ENCODE data around the gene TSPAN31. TPM values are rescaled to one million over a fixed set of nuclear protein-coding genes. Genes with fewer than 3 reads are reported as not detected.

TSPAN31 gene
- total RNA-seq, 1 donor from 2014 or later: 39.9 TPM

DNA sequence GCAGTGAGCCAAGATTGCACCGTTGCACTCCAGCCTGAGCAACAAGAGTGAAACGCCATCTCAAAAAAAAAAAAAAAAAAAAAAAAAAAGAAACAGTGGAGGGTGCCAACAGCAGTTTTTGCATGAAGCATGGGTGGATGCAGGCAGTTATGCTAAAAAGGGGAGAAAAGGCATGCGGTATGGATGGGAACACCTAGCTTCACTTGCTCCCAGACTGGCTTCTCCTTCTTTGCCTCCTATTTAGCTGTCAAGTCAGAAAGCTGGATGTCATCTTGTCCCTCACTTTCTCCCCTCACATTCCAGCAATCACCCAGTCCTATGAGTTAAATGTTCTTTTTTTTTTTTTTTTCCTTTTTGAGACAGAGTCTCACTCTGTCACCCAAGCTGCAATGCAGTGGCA, 30.2 kb downstream of the TSPAN31 start:
- Histone ChIP-seq H3K27ac (no peak overlapping the region), H3K36me3 (peaks cover 9% of the 10 kb centered on the region), H3K4me1 (peaks cover 18% of the 10 kb centered on the region), H3K4me3 (no peak overlapping the region), H3K27me3 (no peaks in the 10 kb centered on the region), H3K9me3 (no peaks in the 10 kb centered on the region)
- intact Hi-C loops (cut with DNase I): no loop called here
- DNase-seq (peak; percentile 0), ATAC-seq (no peak)
- TF ChIP-seq, protein P1, sequence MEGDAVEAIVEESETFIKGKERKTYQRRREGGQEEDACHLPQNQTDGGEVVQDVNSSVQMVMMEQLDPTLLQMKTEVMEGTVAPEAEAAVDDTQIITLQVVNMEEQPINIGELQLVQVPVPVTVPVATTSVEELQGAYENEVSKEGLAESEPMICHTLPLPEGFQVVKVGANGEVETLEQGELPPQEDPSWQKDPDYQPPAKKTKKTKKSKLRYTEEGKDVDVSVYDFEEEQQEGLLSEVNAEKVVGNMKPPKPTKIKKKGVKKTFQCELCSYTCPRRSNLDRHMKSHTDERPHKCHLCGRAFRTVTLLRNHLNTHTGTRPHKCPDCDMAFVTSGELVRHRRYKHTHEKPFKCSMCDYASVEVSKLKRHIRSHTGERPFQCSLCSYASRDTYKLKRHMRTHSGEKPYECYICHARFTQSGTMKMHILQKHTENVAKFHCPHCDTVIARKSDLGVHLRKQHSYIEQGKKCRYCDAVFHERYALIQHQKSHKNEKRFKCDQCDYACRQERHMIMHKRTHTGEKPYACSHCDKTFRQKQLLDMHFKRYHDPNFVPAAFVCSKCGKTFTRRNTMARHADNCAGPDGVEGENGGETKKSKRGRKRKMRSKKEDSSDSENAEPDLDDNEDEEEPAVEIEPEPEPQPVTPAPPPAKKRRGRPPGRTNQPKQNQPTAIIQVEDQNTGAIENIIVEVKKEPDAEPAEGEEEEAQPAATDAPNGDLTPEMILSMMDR (IDR thresholded peaks at IDR 0.05): no peak

DNA sequence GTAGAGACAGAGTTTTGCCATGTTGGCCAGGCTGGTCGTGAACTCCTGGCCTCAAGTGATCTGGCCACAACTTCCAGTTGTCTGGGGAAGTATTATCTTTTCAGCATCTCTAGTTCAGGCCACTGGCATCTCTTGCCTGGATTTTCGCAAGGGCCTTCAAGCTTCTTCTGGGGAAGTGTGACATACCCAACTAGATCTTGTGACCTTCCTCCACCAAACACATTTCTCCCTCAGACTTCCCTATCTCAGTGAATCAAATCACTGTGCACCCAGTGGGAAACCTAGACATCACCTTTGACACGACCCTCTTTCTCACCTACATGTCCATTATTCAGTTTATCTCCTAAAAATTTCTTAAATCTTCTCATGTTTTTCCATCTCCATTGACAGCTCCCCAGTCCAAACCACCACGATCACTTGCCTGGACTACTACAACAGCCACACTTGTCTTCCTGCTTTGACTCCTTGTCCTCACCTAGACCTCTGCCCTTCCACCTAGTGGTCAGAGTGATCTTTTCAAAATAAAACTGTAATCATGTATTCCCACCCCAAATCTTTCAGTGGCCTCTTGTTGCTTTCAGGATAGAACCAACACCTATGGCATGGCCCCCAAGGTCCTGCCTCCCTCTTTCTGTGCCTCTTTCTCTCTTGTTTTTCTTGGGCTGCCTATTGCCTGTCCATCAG, 30.9 kb downstream of the TSPAN31 start:
- peak; percentile 18 for ATAC-seq
- no peak overlapping the region for H3K27ac ChIP-seq

DNA sequence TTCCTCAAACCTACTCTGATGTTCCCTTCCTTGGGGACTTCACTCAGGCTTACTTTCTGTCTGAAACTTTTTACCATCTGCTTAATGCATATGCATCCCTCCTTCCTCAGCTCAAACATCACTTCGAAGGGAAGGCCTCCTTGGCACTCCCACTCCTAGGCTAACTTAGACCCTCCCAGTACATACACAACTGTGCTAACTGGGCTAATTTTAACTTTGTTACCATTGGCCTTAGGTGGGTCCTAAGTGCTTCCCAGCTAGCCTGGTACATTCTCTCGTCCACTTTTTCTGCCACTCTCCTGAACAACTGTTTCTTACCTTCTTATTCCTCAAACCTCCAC, 31.4 kb downstream of the TSPAN31 start:
- no peak overlapping the region for H3K27ac ChIP-seq
- TF ChIP-seq, protein P1 (IDR thresholded peaks at IDR 0.05): no peak

More for the DNA sequence above, 30.9 kb downstream of the TSPAN31 start:
- DNase-seq: no peak
- Histone ChIP-seq H3K4me3 (no peak overlapping the region), H3K36me3 (peaks cover 2% of the 10 kb centered on the region), H3K9me3 (no peaks in the 10 kb centered on the region), H3K27me3 (no peaks in the 10 kb centered on the region), H3K4me1 (peaks cover 17% of the 10 kb centered on the region)
- intact Hi-C loops (cut with DNase I): no loop called here
- TF ChIP-seq, protein P1 (IDR thresholded peaks at IDR 0.05): no peak

DNA sequence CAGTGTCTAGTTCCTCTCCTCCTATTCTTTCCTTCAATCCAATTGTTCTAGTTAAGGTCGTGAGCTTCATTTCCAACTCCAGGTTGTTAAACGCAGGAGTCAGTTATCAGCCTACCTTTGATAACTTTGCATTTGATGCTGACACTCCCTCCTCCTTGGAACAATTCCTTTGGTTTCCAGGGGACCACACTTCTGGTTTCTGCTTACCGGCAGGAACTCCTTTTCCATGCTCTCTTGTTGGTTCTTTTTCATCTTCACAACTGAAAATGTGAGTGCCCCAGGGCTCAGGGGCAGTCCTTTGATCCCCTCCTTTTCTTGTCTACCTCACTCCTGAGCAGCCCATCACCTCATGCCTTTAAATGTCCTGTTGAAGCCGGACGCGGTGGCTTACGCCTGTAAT, 32.5 kb downstream of the TSPAN31 start:
- no peak for ATAC-seq

More for the DNA sequence above, 31.4 kb downstream of the TSPAN31 start:
- intact Hi-C loops (cut with DNase I): no loop called here
- H3K27me3 ChIP-seq: no peaks in the 10 kb centered on the region
- H3K4me1 ChIP-seq: peaks cover 12% of the 10 kb centered on the region
- no peaks in the 10 kb centered on the region for H3K9me3 ChIP-seq
- H3K36me3 ChIP-seq: no peaks in the 10 kb centered on the region
- no peak overlapping the region for H3K4me3 ChIP-seq
- DNase-seq (no peak), ATAC-seq (no peak)

DNA sequence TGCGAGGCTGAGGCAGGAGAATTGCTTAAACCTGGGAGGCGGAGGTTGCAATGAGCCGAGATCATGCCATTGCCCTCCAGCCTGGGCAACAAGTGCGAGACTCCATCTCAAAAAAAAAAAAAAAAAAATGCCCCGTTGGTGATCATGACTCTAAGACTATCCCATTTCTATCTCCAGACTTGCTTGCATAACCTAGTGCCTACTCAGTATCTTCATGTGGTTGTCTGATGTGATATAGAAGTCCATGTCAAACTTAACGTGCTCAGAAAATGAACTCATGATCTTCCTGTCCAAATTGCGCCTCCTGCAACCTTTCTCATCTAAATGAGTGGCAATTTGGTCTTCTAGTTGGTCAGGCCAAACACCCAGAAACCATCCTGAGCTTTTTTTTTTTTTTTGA, 33.1 kb downstream of the TSPAN31 start:
- TF ChIP-seq, protein P1 (IDR thresholded peaks at IDR 0.05): no peak
- no peak for ATAC-seq
- peak; percentile 5 for DNase-seq

More for the DNA sequence above, 32.5 kb downstream of the TSPAN31 start:
- H3K4me3 ChIP-seq: no peak overlapping the region
- no peaks in the 10 kb centered on the region for H3K36me3 ChIP-seq
- no peaks in the 10 kb centered on the region for H3K9me3 ChIP-seq
- no peak for DNase-seq
- intact Hi-C loops (cut with DNase I): no loop called here
- TF ChIP-seq, protein P1 (IDR thresholded peaks at IDR 0.05): no peak
- no peaks in the 10 kb centered on the region for H3K27me3 ChIP-seq
- H3K27ac ChIP-seq: no peak overlapping the region
- H3K4me1 ChIP-seq: peaks cover 19% of the 10 kb centered on the region

More for the DNA sequence above, 33.1 kb downstream of the TSPAN31 start:
- H3K4me1 ChIP-seq: peaks cover 19% of the 10 kb centered on the region
- intact Hi-C loops (cut with DNase I): no loop called here
- H3K36me3 ChIP-seq: no peaks in the 10 kb centered on the region
- H3K27me3 ChIP-seq: no peaks in the 10 kb centered on the region
- H3K4me3 ChIP-seq: no peak overlapping the region
- H3K27ac ChIP-seq: no peak overlapping the region
- no peaks in the 10 kb centered on the region for H3K9me3 ChIP-seq
